DMS53 (cell line): Measurements from ENCODE around the gene CEACAM7.

Experiments
- DNase-seq: peaks from one replicate; lab custom pipeline; 2025; lab: John Stamatoyannopoulos, UW

CEACAM7 gene

DNA sequence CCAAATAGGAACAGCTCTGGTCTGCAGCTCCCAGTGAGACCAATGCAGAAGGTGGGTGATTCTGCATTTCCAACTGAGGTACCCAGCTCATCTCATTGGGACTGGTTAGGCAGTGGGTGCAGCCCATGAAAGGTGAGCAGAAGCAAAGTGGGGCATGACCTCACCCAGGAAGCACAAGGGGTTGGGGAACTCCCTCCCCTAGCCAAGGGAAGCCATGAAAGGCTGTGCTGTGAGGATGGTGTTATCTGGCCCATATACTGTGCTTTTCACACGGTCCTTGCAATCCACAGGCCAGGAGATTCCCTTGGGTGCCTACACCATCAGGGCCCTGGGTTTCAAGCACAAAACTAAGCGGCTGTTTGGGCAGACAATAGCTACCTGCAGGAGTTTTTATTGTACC lies 31.3 kb downstream of the CEACAM7 start:
- DNase-seq, result peak; percentile 41

DNA sequence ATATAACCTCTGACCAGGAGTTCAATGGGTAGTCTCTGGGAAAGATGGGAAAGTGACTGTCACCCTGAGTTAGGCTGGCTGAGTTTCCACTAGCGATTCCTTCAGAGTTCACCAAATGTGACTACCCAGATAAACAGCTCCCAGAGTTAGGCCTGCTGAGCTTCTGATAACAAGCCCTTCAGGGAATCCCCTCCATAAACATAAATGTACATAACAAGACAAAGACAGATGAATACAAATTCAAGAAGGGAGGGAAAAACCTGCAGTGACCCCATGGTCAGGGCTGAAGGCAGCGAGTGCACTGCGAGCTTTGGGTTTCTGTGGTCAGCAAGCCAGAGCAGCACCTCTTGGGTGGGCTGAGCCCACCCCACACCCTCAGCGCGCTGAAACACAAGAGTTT lies 35.8 kb downstream of the CEACAM7 start:
- DNase-seq, result no peak

DNA sequence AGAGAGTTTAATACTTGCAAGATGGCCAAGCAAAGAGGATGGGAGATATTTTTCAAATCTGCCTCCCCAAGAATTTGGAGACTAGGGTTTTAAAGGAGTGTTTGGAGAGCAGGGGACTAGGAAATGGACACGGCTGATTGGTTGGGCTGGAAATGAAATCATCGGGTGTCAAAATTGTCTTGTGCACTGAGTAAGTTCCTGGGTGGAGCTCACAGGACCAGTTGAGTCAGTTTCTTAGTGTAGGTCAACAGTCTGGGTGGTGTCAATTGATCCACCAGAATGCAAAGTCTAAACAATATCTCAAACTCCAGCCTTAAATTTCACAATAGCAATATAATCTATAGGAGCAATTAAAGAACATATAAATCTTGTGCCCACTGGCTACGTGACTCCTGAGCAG lies 38.2 kb downstream of the CEACAM7 start:
- DNase-seq, result peak; percentile 23

DNA sequence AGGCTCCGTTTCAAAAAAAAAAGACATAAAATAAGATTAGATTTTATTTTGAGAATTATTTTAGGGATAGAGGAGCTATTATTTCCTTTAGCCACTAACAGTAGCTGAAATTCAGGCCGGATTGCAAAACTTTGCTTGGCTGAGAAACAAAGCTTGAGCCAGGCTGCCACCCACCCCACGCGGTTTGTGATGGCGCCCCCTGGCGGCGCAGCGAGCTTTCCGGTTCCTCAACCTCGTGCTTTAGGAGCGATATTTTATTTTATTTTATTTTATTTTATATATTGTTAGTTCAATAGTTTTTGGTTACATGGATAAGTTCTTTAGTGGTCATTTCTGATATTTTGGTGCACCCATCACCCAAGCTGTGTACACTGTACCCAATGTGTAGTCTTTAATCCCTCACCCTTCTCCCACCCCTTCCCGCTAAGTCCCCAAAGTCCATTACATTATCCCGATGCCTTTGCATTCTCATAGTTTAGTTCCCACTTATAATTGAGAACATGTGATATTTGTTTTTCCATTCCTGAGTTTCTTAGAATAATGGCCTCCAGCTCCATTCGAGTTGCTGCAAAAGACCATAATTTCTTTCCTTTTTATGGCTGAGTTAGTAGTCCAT lies 41.4 kb downstream of the CEACAM7 start:
- DNase-seq, result no peak

DNA sequence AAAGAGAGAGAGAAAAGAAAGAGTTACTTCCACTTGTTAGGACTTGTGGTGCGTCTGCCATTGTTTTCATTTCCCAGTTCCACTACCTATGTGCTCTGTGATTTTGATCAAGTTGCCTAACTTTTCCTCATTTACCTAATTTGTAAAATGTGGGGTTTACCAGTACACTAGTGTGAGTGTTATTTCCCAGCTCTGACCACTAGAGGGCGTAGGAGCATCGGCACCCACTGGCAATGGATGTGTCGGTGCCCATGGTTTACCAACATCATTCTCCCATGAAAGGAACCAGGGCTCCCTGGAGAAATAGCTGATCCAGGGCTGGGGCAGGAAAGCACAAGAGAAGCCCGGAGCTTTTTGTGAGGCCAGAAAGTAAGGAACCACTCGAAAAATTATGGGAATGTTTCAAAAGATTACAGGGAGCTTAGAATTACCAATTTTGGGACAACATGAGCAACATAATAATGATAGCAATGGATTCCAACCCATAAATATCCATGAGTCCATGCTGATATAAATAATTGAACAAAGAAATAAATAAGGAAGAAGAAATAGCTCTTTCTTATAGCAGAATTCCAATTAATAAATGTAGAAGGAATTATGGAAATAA lies 46.1 kb downstream of the CEACAM7 start:
- DNase-seq, result peak; percentile 83

DNA sequence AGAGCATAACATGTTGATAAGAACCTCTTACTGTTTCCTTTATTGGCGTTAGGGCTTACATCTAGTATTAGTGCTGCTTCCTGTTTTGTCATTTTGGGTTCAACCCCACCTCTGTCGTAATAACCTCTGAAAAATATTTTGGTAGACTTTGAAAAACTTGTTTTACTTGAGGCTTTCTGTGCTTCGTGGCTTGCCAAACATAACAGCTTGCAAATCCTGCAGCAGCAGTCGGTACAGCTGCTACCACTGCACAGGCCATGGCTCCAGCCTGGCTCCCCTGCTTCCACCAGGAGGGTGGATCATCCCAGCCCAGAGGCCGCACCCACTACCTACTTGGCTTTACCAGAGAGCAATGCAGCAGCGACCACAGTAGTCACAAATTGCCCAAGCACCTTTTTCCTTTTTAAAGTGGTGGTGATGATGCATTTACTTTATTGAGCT lies 49.4 kb downstream of the CEACAM7 start:
- DNase-seq, result no peak

DNA sequence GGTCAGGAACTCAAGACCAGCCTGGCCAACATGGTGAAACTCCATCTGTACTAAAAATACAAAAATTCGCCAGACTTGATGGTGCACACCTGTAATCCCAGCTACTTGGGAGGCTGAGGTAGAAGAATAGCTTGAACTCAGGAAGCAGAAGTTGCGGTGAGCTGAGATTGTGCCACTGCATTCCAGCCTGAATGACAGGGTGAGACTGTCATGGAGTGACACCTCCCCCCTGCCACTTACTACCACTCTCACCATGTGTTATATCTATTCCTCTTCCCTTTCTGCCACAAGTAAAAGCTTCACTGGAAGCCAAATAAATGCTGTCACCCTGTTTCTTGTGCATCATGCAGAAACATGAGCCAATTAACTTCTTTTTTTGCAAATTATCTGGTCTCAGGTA lies 50.6 kb downstream of the CEACAM7 start:
- no peak for DNase-seq

DNA sequence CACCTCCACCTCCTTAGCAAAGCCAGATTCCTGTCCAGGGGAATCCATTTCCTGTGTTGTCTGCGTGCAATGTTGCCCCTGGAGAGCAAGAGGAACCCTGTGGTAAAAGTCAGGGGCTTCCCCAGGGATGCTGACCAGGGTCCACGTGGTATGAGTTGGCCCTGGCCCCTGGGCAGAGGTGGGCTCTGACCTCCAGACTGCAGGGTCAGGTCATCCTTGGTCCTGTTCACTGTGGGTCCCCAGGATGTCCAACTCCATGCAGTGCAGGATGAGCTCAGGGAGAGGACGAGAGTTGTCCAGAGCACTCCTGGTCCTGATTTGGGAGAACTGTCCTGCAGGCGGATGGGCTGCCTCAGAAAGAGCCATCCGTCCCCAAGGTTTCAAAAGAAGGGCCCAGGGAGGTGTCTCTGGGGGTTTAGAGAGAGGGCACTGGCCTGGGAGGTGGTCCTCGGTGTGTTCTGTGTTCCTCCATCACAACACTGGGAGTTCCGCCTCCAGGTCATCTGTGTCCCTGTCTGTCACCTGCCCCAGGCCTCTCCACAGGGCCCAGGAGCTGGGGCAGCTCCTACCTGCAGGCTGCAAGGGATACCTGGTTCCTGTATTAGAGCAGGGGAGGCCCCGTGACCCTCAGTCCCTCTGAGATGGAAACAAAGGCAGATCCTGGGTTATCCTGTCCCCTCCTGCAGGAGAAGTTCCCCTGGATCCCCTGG lies 59.9 kb downstream of the CEACAM7 start:
- DNase-seq, result no peak

DNA sequence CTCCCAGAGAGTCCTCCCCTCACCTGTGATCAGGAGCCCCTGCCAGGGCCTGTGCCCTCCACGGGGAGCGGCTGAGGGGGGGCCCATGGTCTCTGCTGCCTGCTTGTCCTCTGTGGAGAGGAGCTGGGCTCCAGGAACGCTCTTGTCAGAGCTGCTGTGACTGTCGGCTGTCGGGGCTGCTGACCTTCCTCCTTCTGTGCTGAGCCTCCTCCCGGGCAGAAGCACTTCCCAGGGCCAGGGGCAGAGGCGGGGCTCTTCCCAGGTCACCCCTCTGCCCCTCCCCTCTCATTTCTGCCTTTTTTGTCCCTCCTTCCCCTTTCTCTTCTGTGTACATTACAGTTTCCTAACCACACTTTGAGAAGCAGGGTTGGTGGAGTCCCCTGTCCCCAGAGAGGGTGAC lies 61.2 kb downstream of the CEACAM7 start, which contains the start of gene CEACAM4:
TSS of gene CEACAM4 (minus strand) at position 198 of the 400 bp plus-strand sequence. CDS start at position 87, 111 bp downstream.
- no peak for DNase-seq

DNA sequence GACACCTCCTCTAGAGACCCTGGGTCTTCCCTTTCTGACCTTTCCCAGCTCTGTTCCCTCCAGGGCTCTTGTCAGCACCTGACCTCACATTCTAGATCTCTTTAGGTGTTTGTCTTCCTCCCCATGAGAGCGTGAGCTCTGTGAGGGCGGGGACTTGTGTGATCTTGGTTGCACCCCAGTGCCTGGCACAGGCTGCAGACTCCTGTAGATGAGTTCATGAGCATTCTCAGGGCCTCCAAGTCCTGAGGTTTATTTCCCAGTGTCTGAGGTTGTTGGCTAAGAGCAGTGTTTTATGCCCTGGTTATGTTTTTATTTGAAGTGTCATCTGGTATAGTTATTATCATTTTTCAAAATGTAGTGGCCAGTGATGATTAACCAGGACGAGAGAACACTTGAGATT lies 61.8 kb downstream of the CEACAM7 start:
- DNase-seq, result no peak

DNA sequence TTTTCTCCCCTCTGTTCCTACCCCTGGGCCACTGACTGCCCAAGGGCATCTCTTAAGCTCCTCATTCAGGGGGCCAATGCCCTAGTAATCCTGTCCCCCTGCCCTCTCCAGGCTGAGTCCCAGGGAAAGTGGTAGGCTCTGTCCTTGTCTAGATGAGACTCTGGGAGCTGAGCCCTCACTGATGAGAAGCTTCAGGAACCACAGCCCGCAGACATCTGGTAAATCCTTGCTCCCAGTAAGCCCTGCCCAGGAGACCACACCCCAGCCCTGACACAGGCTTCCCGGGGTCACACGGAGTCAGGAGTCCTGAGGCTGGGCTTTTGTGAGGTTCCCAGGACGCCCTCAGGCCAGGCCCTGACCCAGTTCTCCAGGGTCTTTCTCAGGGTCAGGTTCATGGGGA lies 63.1 kb downstream of the CEACAM7 start:
- no peak for DNase-seq

DNA sequence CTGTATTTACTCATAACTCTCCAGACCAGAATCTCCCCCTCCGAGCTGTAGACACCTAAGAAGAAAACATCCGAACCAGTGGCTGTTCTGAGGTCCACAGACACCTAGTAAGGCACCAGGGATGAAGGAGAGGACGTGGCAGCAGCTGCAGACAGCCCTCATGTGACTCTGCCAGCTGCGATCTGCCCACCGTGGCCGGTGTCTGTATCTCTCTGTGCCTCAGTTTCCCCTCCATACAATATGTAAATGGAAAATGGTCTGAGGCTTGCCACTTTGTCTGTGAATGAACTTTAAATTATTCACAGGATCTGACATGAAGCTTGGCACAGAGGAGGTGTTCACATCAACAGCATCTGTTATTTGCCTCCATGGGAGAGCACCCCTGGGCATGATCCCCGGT lies 63.6 kb downstream of the CEACAM7 start:
- DNase-seq, result no peak

DNA sequence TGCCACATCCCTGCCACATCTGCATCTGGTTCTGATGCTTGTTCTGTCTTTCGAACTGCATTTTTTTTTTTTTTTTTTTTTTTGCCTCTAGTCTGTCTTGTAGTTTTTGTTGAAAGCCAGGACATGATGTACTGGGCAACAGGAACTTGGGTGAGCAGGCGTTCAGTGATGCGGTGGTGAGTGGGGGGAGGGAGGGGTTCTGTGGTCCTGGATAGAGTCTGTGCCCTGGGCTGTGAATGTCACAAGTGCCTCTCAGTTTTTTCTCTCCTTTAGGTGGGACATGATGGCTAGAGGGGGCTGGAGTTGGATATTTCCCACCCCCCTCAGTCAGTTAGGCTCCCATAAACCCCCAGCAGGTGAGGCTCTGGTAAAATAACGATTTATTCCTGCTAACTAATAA lies 64.7 kb downstream of the CEACAM7 start:
- no peak for DNase-seq
